HFFc6 (cell line): ENCODE measurements around the gene TAS1R1. TPM values are rescaled to one million over a fixed set of nuclear protein-coding genes. Genes with fewer than 3 reads are reported as not detected.

Source experiments
- DNase-seq: peaks from one replicate; pipeline ENCODE4 v3.0.0-alpha.2; 2018
- H3K27ac Mint-ChIP-seq: 2 replicates; pipeline ENCODE4 v1.8.0; 2020; ENCODE audit warnings: mild to moderate bottlenecking, mixed read lengths
- H3K27me3 Mint-ChIP-seq: 2 replicates; pipeline ENCODE4 v1.8.0; 2021; ENCODE audit warnings: mild to moderate bottlenecking, moderate library complexity, mixed read lengths; ENCODE audit not compliant: insufficient read depth
- H3K36me3 Mint-ChIP-seq: 2 replicates; pipeline ENCODE4 v1.8.0; 2021; ENCODE audit warnings: low read depth, mixed read lengths
- H3K4me1 Mint-ChIP-seq: 2 replicates; pipeline ENCODE4 v1.8.0; 2020; ENCODE audit warnings: low read depth, mixed read lengths
- H3K4me3 Mint-ChIP-seq: 2 replicates; pipeline ENCODE4 v1.8.0; 2020; ENCODE audit warnings: mild to moderate bottlenecking, moderate library complexity, mixed read lengths
- H3K9me3 Mint-ChIP-seq: 2 replicates; pipeline ENCODE4 v1.8.0; 2020; ENCODE audit warnings: mild to moderate bottlenecking, mixed read lengths
- CTCF ChIP-seq: fragments of 200-600 bp; sonication (generic); IDR thresholded peaks from 2 replicates; pipeline ENCODE4 v1.5.0; 2021; ENCODE audit warnings: antibody characterized with exemption, mild to moderate bottlenecking
- total RNA-seq, 6 experiments: library from RNA; stranded (reverse); fragmentation: NEBNext Ultra II Directional; extraction: Animal tissue kit (Norgen Biotek cat#: 25700); gene quantifications; 2 replicates in 1 of 6; 3 replicates in 5 of 6; pipeline ENCODE4 v1.2.3, GENCODE V29; 2021

Gene TAS1R1
- total RNA-seq, 6 experiments from 2014 or later, result not detected

GRCh38 chr1:6511056-6511455 lies 44.1 kb upstream of the TAS1R1 start:
- Mint-ChIP-seq H3K27ac (no peak overlapping the region), H3K27me3 (peaks cover 6% of the 10 kb centered on the region; the same call in 1 of the 2 replicates), H3K36me3 (no peaks in the 10 kb centered on the region), H3K9me3 (no peaks in the 10 kb centered on the region), H3K4me1 (peaks cover 8% of the 10 kb centered on the region), H3K4me3 (no peak overlapping the region)
- no peak for TF ChIP-seq CTCF
- no peak for DNase-seq

- Mint-ChIP-seq H3K27ac (no peak overlapping the region), H3K4me1 (peaks cover 9% of the 10 kb centered on the region), H3K9me3 (no peaks in the 10 kb centered on the region), H3K4me3 (no peak overlapping the region), H3K36me3 (no peaks in the 10 kb centered on the region), H3K27me3 (peaks cover 5% of the 10 kb centered on the region; the same call in 1 of the 2 replicates)
- TF ChIP-seq CTCF, result no peak
- no peak for DNase-seq
Observed at GRCh38 chr1:6511561-6512244, 43.4 kb upstream of the TAS1R1 start.

- no peak for TF ChIP-seq CTCF
- Mint-ChIP-seq H3K4me1 (peaks cover 12% of the 10 kb centered on the region), H3K9me3 (no peaks in the 10 kb centered on the region), H3K27me3 (no peaks in the 10 kb centered on the region), H3K36me3 (no peaks in the 10 kb centered on the region), H3K4me3 (no peak overlapping the region), H3K27ac (no peak overlapping the region)
- no peak for DNase-seq
Observed at GRCh38 chr1:6512245-6512907, 42.7 kb upstream of the TAS1R1 start.

GRCh38 chr1:6512908-6513280 lies 42.2 kb upstream of the TAS1R1 start:
- H3K36me3 Mint-ChIP-seq, result no peaks in the 10 kb centered on the region
- H3K27ac Mint-ChIP-seq, result no peak overlapping the region
- no peak for TF ChIP-seq CTCF
- H3K4me1 Mint-ChIP-seq, result peaks cover 17% of the 10 kb centered on the region
- H3K27me3 Mint-ChIP-seq, result no peaks in the 10 kb centered on the region
- DNase-seq, result no peak
- no peak overlapping the region for H3K4me3 Mint-ChIP-seq
- H3K9me3 Mint-ChIP-seq, result no peaks in the 10 kb centered on the region

- no peak overlapping the region for H3K4me3 Mint-ChIP-seq
- no peaks in the 10 kb centered on the region for H3K27me3 Mint-ChIP-seq
- TF ChIP-seq CTCF, result no peak
- no peaks in the 10 kb centered on the region for H3K9me3 Mint-ChIP-seq
- H3K27ac Mint-ChIP-seq, result no peak overlapping the region
- DNase-seq, result no peak
- H3K36me3 Mint-ChIP-seq, result no peaks in the 10 kb centered on the region
- peaks cover 17% of the 10 kb centered on the region for H3K4me1 Mint-ChIP-seq
Observed at GRCh38 chr1:6513320-6513801, 41.7 kb upstream of the TAS1R1 start.
